Measurements from ENCODE around the gene SOX1. TPM values are rescaled to one million over a fixed set of nuclear protein-coding genes. Genes with fewer than 3 reads are reported as not detected.

SOX1 gene
- total and polyA plus RNA-seq, 10 donors: not detected

DNA sequence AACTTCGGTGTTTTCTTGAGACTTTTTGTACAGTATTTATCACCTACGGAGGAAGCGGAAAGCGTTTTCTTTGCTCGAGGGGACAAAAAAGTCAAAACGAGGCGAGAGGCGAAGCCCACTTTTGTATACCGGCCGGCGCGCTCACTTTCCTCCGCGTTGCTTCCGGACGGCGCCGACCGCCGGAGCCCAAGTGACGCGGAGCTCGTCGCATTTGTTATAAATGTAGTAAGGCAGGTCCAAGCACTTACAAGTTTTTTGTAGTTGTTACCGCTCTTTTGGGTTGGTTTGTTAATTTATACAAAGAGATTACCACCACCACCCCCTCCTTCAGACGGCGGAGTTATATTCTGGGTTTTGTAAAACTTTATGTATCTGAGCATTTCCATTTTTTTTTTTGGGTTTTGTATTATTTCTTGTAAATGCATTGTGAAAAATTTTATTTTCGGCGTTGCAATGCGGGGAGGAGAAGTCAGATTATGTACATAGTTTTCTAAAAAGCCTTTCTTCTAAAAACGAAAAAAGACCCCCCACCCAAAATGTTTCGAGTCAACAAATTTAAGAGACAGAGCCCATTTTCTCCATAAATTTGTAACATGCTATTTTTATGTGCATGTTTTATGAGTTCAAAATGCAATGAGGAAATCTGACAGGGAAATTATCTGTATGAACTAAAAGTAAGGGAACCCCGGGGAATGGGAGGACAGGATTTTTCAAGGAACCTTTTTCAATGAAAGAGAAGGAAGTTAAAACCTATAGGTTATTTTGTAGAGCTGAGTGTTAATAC, 2.3 kb downstream of the SOX1 start:
- peak; percentile 47 for DNase-seq
- peaks cover 0 to 12% (median 0%) of the 10 kb centered on the region in 8 donors for H3K9me3 ChIP-seq
- H3K27ac ChIP-seq: no peak overlapping the region
- 6 to 16% (median 8%) methylated on average over 33 of the region's 33 CpGs for WGBS, 5 donors
- intact Hi-C loops (cut with DNase I; ENCODE audit: low total_unique reads): no loop called here
- H3K36me3 ChIP-seq: no peaks in the 10 kb centered on the region
- H3K27me3 ChIP-seq (replicated peaks in 1 of 7): peaks cover 0 to 100% (median 87%) of the 10 kb centered on the region in 7 donors
- H3K4me3 ChIP-seq: peak overlapping the region in 1 of 8 donors; percentile 33
- TF ChIP-seq POLR2A (IDR thresholded peaks at IDR 0.05): no peak
- no peak for TF ChIP-seq POLR2AphosphoS5 (IDR thresholded peaks at IDR 0.05)
- TF ChIP-seq, protein P1, sequence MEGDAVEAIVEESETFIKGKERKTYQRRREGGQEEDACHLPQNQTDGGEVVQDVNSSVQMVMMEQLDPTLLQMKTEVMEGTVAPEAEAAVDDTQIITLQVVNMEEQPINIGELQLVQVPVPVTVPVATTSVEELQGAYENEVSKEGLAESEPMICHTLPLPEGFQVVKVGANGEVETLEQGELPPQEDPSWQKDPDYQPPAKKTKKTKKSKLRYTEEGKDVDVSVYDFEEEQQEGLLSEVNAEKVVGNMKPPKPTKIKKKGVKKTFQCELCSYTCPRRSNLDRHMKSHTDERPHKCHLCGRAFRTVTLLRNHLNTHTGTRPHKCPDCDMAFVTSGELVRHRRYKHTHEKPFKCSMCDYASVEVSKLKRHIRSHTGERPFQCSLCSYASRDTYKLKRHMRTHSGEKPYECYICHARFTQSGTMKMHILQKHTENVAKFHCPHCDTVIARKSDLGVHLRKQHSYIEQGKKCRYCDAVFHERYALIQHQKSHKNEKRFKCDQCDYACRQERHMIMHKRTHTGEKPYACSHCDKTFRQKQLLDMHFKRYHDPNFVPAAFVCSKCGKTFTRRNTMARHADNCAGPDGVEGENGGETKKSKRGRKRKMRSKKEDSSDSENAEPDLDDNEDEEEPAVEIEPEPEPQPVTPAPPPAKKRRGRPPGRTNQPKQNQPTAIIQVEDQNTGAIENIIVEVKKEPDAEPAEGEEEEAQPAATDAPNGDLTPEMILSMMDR (IDR thresholded peaks at IDR 0.05 in 8 of 11, conservative IDR thresholded peaks at IDR 0.05 in 3 of 11): no peak
- peaks cover 6 to 47% (median 27%) of the 10 kb centered on the region in 6 donors for H3K4me1 ChIP-seq

DNA sequence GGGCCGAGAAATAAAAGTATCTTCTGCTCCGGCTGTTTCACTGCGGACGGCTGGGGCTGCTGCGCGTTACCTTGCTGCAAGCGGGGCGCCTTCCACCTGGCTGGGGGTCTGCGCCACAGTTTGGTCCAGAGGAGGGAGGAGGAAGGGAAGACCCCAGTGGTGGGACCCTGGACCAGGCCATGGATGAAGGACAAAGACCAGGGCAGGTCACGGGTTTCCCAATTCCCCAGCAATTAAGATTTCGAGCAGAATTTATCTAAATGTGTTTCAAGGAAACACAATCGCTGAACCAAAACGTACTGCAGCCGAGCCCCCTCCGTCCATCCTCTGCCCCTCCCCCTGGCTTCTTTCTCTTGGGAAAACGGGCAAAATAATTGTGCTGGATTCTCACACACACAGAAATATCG, 2.9 kb downstream of the SOX1 start:
- Histone ChIP-seq H3K36me3 (no peaks in the 10 kb centered on the region), H3K27ac (no peak overlapping the region), H3K4me3 (no peak overlapping the region), H3K4me1 (peaks cover 6 to 48% (median 27%) of the 10 kb centered on the region in 6 donors), H3K27me3 (replicated peaks in 1 of 7) (peaks cover 0 to 100% (median 87%) of the 10 kb centered on the region in 7 donors), H3K9me3 (peaks cover 0 to 12% (median 0%) of the 10 kb centered on the region in 8 donors)
- TF ChIP-seq POLR2A (IDR thresholded peaks at IDR 0.05): no peak
- TF ChIP-seq POLR2AphosphoS5 (IDR thresholded peaks at IDR 0.05): no peak
- TF ChIP-seq, protein P1 (IDR thresholded peaks at IDR 0.05 in 8 of 11, conservative IDR thresholded peaks at IDR 0.05 in 3 of 11): no peak
- intact Hi-C loops (cut with DNase I; ENCODE audit: low total_unique reads): no loop called here
- WGBS, 5 donors: 9 to 16% (median 12%) methylated on average over 17 of the region's 17 CpGs
- DNase-seq: peak; percentile 45

DNA sequence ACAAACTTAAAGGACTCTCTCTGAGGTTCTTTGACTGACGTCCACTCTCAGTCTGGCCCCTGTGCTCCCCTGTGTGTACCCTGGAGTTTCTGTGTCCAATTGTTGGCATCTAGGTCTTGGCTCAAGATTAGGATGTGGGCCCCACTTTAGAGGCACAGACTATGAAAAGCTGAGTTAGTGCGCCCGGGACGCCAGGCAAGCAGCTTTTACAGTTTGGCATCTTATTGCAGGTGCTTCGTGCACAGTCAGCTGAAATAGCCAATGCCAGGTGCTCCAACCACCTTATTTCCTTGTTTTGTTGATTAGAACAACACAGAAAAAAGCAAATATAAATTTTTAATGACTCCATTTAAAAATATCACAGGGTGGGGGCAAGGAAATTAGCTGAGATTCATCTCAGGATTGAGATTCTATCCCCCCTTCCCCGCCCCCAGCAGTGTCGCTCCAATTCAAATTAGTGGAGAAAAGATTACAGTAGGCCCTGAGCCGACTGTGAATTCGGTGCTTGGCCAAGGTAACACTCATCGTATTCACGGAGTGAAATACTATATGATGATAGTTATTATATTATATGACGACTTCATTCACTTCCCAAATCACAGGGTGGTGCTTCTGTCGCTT, 4.3 kb downstream of the SOX1 start:
- Histone ChIP-seq H3K4me1 (peaks cover 1 to 42% (median 24%) of the 10 kb centered on the region in 6 donors), H3K27ac (no peak overlapping the region), H3K36me3 (no peaks in the 10 kb centered on the region), H3K27me3 (replicated peaks in 1 of 7) (peaks cover 0 to 100% (median 89%) of the 10 kb centered on the region in 7 donors), H3K9me3 (peaks cover 0 to 10% (median 0%) of the 10 kb centered on the region in 8 donors), H3K4me3 (no peak overlapping the region)
- 13 to 22% (median 15%) methylated on average over 13 of the region's 13 CpGs for WGBS, 5 donors
- intact Hi-C loops (cut with DNase I; ENCODE audit: low total_unique reads): no loop called here
- DNase-seq: no peak
- TF ChIP-seq POLR2A (IDR thresholded peaks at IDR 0.05) (no peak), POLR2AphosphoS5 (IDR thresholded peaks at IDR 0.05) (no peak)
- TF ChIP-seq, protein P1 (IDR thresholded peaks at IDR 0.05 in 8 of 11, conservative IDR thresholded peaks at IDR 0.05 in 3 of 11): no peak
